K562 (cell line): ENCODE measurements around the gene HOXC5. TPM values are rescaled to one million over a fixed set of nuclear protein-coding genes. Genes with fewer than 3 reads are reported as not detected.

Source experiments
- ATAC-seq: fragments of 200-7000 bp; cut with Tn5 transposase; 3 replicates; pipeline ENCODE4 v1.9.1; 2020; ENCODE audit warnings: moderate library complexity
- BruUV-seq: library from RNA; stranded (reverse); fragments of 400-500 nt; replicated peaks from 2 replicates; lab custom pipeline; 2021; lab: Mats Ljungman, UMichigan
- CTCF ChIA-PET: fragments of 300-600 bp; formaldehyde crosslinking; extraction: SDS; loops from one replicate; lab custom pipeline; 2021; ENCODE audit warnings: low intra/inter-chr PET ratio; lab: Yijun Ruan, JAX
- POLR2A ChIA-PET: fragments of 300-600, 350-650 bp; sonication (Branson Sonifier 250); formaldehyde crosslinking; extraction: SDS; loops from one replicate; lab custom pipeline; 2021; ENCODE audit warnings: antibody characterized with exemption, inconsistent platforms; lab: Yijun Ruan, JAX
- DNase-seq, 4 experiments: peaks; one replicate each; pipeline versions ENCODE4 v3.0.0 to v3.0.0-alpha.2; 2011 to 2018; ENCODE audit warnings: low spot score in 3 of 4, mixed read lengths in 3 of 4; ENCODE audit errors: extremely low read depth in 1 of 4
- FAIRE-seq: peaks from 2 replicates; lab custom pipeline; 2011; peaks lifted over from hg19 to GRCh38; lab: Jason Lieb, UNC
- H2AFZ ChIP-seq: 2 replicates; pipeline ENCODE4 v1.6.0; 2011; ENCODE audit warnings: low read depth, low read length, control low read depth, inconsistent platforms
- H3K27ac ChIP-seq: fragments of 200-600 bp; 3 replicates; pipeline ENCODE4 v1.8.0; 2011; ENCODE audit warnings: low read depth, mild to moderate bottlenecking, control low read depth, inconsistent platforms, low read length, moderate library complexity, mixed read lengths; ENCODE audit errors: extremely low read depth
- H3K27me3 ChIP-seq, 2 experiments: fragments of 300-600 bp in 1 of 2; 2 replicates in 1 of 2; 3 replicates in 1 of 2; pipeline versions ENCODE4 v1.6.0 to v1.8.0; 2011; ENCODE audit warnings: inconsistent platforms in 2 of 2, low read length in 2 of 2, mild to moderate bottlenecking in 1 of 2, mixed read lengths in 1 of 2, moderate library complexity in 1 of 2; ENCODE audit not compliant: control insufficient read depth in 2 of 2, insufficient read depth in 2 of 2
- H3K36me3 ChIP-seq: fragments of 300-600 bp; 3 replicates; pipeline ENCODE4 v1.8.0; 2011; ENCODE audit warnings: mild to moderate bottlenecking, low read length, inconsistent platforms; ENCODE audit not compliant: control insufficient read depth, insufficient read depth
- H3K4me1 ChIP-seq, 2 experiments: fragments of 200-600 bp in 1 of 2; replicated peaks in 1 of 2; 2 replicates in 1 of 2; 3 replicates in 1 of 2; pipeline versions ENCODE4 v1.5.1 to v1.8.0; 2011; ENCODE audit warnings: inconsistent platforms in 2 of 2, low read length in 2 of 2, mild to moderate bottlenecking in 1 of 2, mixed read lengths in 1 of 2, moderate library complexity in 1 of 2; ENCODE audit not compliant: control insufficient read depth in 2 of 2, insufficient read depth in 2 of 2
- H3K4me2 ChIP-seq: 2 replicates; pipeline ENCODE4 v1.6.1; 2011; ENCODE audit warnings: low read length, control low read depth, inconsistent platforms, mixed read lengths; ENCODE audit not compliant: insufficient read depth
- H3K4me3 ChIP-seq: fragments of 200-600 bp; sonication (generic), shearing (Covaris generic); 2 replicates; pipeline ENCODE4 v1.5.1; 2016; ENCODE audit warnings: control low read depth, inconsistent platforms
- H3K79me2 ChIP-seq: fragments of 200-600 bp; 3 replicates; pipeline ENCODE4 v1.8.0; 2011; ENCODE audit warnings: low read length, inconsistent platforms; ENCODE audit not compliant: control insufficient read depth, insufficient read depth
- H3K9ac ChIP-seq, 2 experiments: 2 replicates each; pipeline versions ENCODE4 v1.6.0 to v1.6.1; 2011; ENCODE audit warnings: low read depth in 2 of 2, low read length in 2 of 2, control low read depth in 1 of 2, inconsistent platforms in 1 of 2, mild to moderate bottlenecking in 1 of 2, mixed read lengths in 1 of 2; ENCODE audit not compliant: insufficient read depth in 1 of 2
- H3K9me1 ChIP-seq: one replicate; pipeline ENCODE4 v1.6.0; 2011; ENCODE audit warnings: inconsistent platforms, mild to moderate bottlenecking, low read length, moderate library complexity; ENCODE audit not compliant: control insufficient read depth, insufficient read depth
- H3K9me3 ChIP-seq: replicated peaks from 2 replicates; pipeline ENCODE4 v1.5.1; 2011; ENCODE audit warnings: low read depth, low read length, inconsistent platforms; ENCODE audit not compliant: control insufficient read depth, insufficient read depth
- H4K20me1 ChIP-seq: replicated peaks from 2 replicates; pipeline ENCODE4 v1.6.1; 2011; ENCODE audit warnings: low read length, inconsistent platforms, mixed read lengths; ENCODE audit not compliant: control insufficient read depth, insufficient read depth
- ARID1B ChIP-seq: fragments of 450-650 bp; IDR thresholded peaks from 2 replicates; pipeline ENCODE4 v1.6.1; 2016; ENCODE audit warnings: antibody characterized with exemption, mild to moderate bottlenecking, inconsistent platforms
- CEBPG ChIP-seq, 3 experiments: fragments of 200-800 bp in 1 of 3; sonication (Bioruptor generic) in 1 of 3; sonication (generic) in 1 of 3; formaldehyde crosslinking in 1 of 3; IDR thresholded peaks in 2 of 3; conservative IDR thresholded peaks in 1 of 3; 2 replicates each; pipeline versions ENCODE4 v1.6.1 to v1.8.0; 2016 to 2022; ENCODE audit warnings: missing compliant biosample characterization in 2 of 3, missing genetic modification characterization in 2 of 3, mild to moderate bottlenecking in 1 of 3, missing genetic modification reagents in 1 of 3
- CREM ChIP-seq: IDR thresholded peaks from 2 replicates; pipeline ENCODE4 v1.6.1; 2014; ENCODE audit warnings: antibody characterized with exemption, low read depth
- DEAF1 ChIP-seq: fragments of 450-650 bp; formaldehyde crosslinking; IDR thresholded peaks from 2 replicates; pipeline ENCODE4 v1.4.0; 2020; ENCODE audit warnings: mild to moderate bottlenecking, moderate library complexity
- HNRNPL ChIP-seq: fragments of 200-400 bp; formaldehyde crosslinking; IDR thresholded peaks from 2 replicates; pipeline ENCODE4 v1.6.1; 2017; ENCODE audit warnings: low read depth, mild to moderate bottlenecking, low read length
- NR1H2 ChIP-seq: sonication (generic); formaldehyde crosslinking; IDR thresholded peaks from 2 replicates; pipeline ENCODE4 v1.4.0; 2020; ENCODE audit warnings: mild to moderate bottlenecking, missing genetic modification reagents
- TCF15 ChIP-seq: fragments of 250-450 bp; sonication (Bioruptor Pico); IDR thresholded peaks from 2 replicates; pipeline ENCODE4 v1.8.0; 2022; ENCODE audit warnings: moderate library complexity, mild to moderate bottlenecking, inconsistent platforms
- ZNF318 ChIP-seq, 2 experiments: fragments of 450-650 bp; IDR thresholded peaks; 2 replicates each; pipeline ENCODE4 v1.6.1; 2016; ENCODE audit warnings: mild to moderate bottlenecking in 2 of 2, borderline replicate concordance in 1 of 2, low read depth in 1 of 2, moderate library complexity in 1 of 2
- WGBS: fragments of 100-300 bp; shearing (Covaris generic); methylation state at CpG from one replicate; pipeline ENCODE4 v1.1.6; 2016; ENCODE audit warnings: low coverage, mixed read lengths; ENCODE audit not compliant: insufficient coverage; ENCODE audit errors: missing lambda C conversion rate; 5-methylcytosine and 5-hydroxymethylcytosine counted together
- in situ Hi-C: fragments of 300-500 bp; cut with MboI; formaldehyde crosslinking; loops from 4 replicates; pipeline ENCODE4 v1.15.0; 2018; ENCODE audit warnings: inconsistent platforms, mixed read lengths
- intact Hi-C: fragments of 100-400 bp; cut with micrococcal nuclease; formaldehyde crosslinking; loops from 2 replicates; pipeline ENCODE4 v1.14.2; 2022
- polyA plus RNA-seq, 8 experiments: library from polyadenylated mRNA; depleted of rRNA in 4 of 8; stranded (reverse) in 5 of 8; unstranded in 3 of 8; fragments of >200 nt; fragmentation: Nextera tagmentation in 2 of 8; fragmentation: Illumina TruSeq in 1 of 8; extraction: Ambion mirVana in 2 of 8; extraction: Trizol in 1 of 8; gene quantifications; 2 replicates each; pipeline versions ENCODE4 v1.2.1 to v1.2.3, GENCODE V29; 2011 to 2014; ENCODE audit warnings: inconsistent platforms in 1 of 8, missing spikeins in 1 of 8
- total RNA-seq, 7 experiments: library from RNA; depleted of rRNA in 6 of 7; stranded (reverse); fragments of >200 nt in 6 of 7; fragmentation: Illumina TruSeq in 2 of 7; extraction: Trizol in 2 of 7; gene quantifications; 2 replicates each; pipeline versions ENCODE4 v1.2.1 to v1.2.3, GENCODE V29; 2011 to 2021; ENCODE audit warnings: low replicate concordance in 1 of 7

The HOXC5 gene
- total and polyA plus RNA-seq, 9 of the 15 experiments (the other 6 are each of a cell fraction or from before 2014, with no cell fraction given): 0.10 to 0.44 (median 0.18) TPM; not detected in 4

- H3K79me2 ChIP-seq: no peaks in the 10 kb centered on the region; the same call in 1 of the 3 replicates
- in situ Hi-C loops: loop anchor here (10.0 kb wide), 1 partner anchor 171 kb away; no protein-coding TSS in a partner anchor
- no TSS peak for BruUV-seq
- H3K9ac ChIP-seq: no peak overlapping the region
- POLR2A ChIA-PET: interaction anchor here (0.6 to 1.0 kb wide), 6 partner anchors 12 to 825 kb away, joined by 3 to 5 read pairs (median 3); no protein-coding TSS in a partner anchor
- no peak overlapping the region for H2AFZ ChIP-seq
- DNase-seq (no peak), ATAC-seq (peak; percentile 18; the same call in 1 of the 3 replicates), FAIRE-seq (no peak)
- H3K27ac ChIP-seq: no peak overlapping the region
- peaks cover 13 to 30% of the 10 kb centered on the region in 2 experiments for H3K4me1 ChIP-seq
- H3K4me2 ChIP-seq: no peak overlapping the region
- no peaks in the 10 kb centered on the region for H3K9me3 ChIP-seq
- intact Hi-C loops: no loop called here
- H3K36me3 ChIP-seq: no peaks in the 10 kb centered on the region
- no peaks in the 10 kb centered on the region for H4K20me1 ChIP-seq
- H3K9me1 ChIP-seq: no peaks in the 10 kb centered on the region
- 68% methylated on average over 16 of the region's 17 CpGs for WGBS
- no peaks in the 10 kb centered on the region for H3K27me3 ChIP-seq
- H3K4me3 ChIP-seq: no peak overlapping the region
- CTCF ChIA-PET: no interaction called here
- TF ChIP-seq HNRNPL: no peak
- no peak for TF ChIP-seq CEBPG (CRISPR knock-in tag; IDR thresholded peaks at IDR 0.05)
- TF ChIP-seq CEBPG (tag; conservative IDR thresholded peaks at IDR 0.05 in 1 of 2, IDR thresholded peaks at IDR 0.05 in 1 of 2): no peak
- no peak for TF ChIP-seq TCF15 (CRISPR knock-in tag)
- no peak for TF ChIP-seq DEAF1 (CRISPR knock-in tag)
- TF ChIP-seq ZNF318 (IDR thresholded peaks at IDR 0.05; ENCODE audit: borderline replicate concordance in 1 of 2, low read depth in 1 of 2): no peak
- no peak for TF ChIP-seq NR1H2
- no peak for TF ChIP-seq CREM
- no peak for TF ChIP-seq ARID1B
These were observed 8.7 kb upstream of the HOXC5 start for GRCh38 chr12:54024127-54024526.
